Spinal cord (tissue), 10 donors: ENCODE measurements around the gene SLC40A1. TPM values are rescaled to one million over a fixed set of nuclear protein-coding genes. Genes with fewer than 3 reads are reported as not detected.
A peak's percentile ranks its signal among the peaks of the same experiment; 100 is the strongest.

Experiments used
- DNase-seq, 6 donors: peaks; one replicate each; pipeline versions ENCODE4 v3.0.0 to v3.0.0-alpha.2; 2013 to 2015; ENCODE audit warnings: low spot score in 6 of 6, low read depth in 4 of 6
- H3K27ac ChIP-seq: one replicate; pipeline ENCODE4 v1.5.1; 2013; ENCODE audit warnings: low read depth, low read length, control low read depth
- H3K27me3 ChIP-seq: one replicate; pipeline ENCODE4 v1.6.1; 2013; ENCODE audit warnings: low read length; ENCODE audit not compliant: control insufficient read depth, insufficient read depth
- H3K36me3 ChIP-seq: one replicate; pipeline ENCODE4 v1.6.1; 2013; ENCODE audit warnings: low read length; ENCODE audit not compliant: control insufficient read depth, insufficient read depth
- H3K4me1 ChIP-seq: one replicate; pipeline ENCODE4 v1.6.1; 2013; ENCODE audit warnings: low read length; ENCODE audit not compliant: control insufficient read depth, insufficient read depth
- H3K4me3 ChIP-seq: one replicate; pipeline ENCODE4 v1.5.1; 2013; ENCODE audit warnings: low read depth, low read length, control low read depth
- H3K9me3 ChIP-seq: one replicate; pipeline ENCODE4 v1.6.1; 2013; ENCODE audit warnings: low read length; ENCODE audit not compliant: control insufficient read depth, insufficient read depth
- WGBS: methylation state at CpG from one replicate; pipeline ENCODE4 v1.1.5; 2013; ENCODE audit warnings: missing lambda C conversion rate; ENCODE audit not compliant: insufficient coverage; 5-methylcytosine and 5-hydroxymethylcytosine counted together
- polyA plus RNA-seq, 2 donors: library from polyadenylated mRNA; unstranded; fragments of 120-200 nt; gene quantifications; one replicate each; pipeline ENCODE4 v1.2.1, GENCODE V29; 2013; ENCODE audit not compliant: insufficient read length in 2 of 2
- total RNA-seq, 2 donors: library from RNA; depleted of rRNA in 1 of 2; stranded (reverse); fragments of 120-200 nt in 1 of 2; fragments of >200 nt in 1 of 2; gene quantifications; one replicate each; pipeline versions ENCODE4 v1.2.3 to v1.2.4, GENCODE V29; 2013 to 2014
- donor health status: healthy.

The SLC40A1 gene
- total and polyA plus RNA-seq, 4 donors = 25.7 to 156 (median 41.9) TPM

DNA sequence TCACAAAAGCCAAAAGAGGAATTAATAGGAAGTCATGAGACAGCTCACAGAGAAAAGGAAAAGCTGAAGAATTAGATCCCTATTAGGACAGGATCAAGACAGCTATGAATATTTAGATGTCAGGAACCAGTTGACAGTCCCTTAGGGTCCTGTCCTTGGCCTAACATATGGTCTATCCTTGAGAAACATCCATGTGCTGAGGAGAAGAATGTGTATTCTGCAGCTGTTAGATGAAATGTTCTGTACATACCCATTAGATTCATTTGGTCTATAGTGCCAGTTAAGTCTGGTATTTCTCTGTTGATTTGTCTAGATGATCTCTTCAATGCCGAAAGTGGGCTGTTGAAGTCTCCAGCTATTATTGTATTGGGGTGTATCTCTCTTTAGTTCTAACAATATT lies 37.6 kb upstream of the SLC40A1 start:
- Histone ChIP-seq H3K27me3 (no peaks in the 10 kb centered on the region), H3K4me3 (no peak overlapping the region), H3K27ac (no peak overlapping the region), H3K4me1 (no peaks in the 10 kb centered on the region), H3K36me3 (no peaks in the 10 kb centered on the region), H3K9me3 (no peaks in the 10 kb centered on the region)
- DNase-seq = no peak
- no CpG with 5 or more reads among the region's 1 CpG for WGBS

DNA sequence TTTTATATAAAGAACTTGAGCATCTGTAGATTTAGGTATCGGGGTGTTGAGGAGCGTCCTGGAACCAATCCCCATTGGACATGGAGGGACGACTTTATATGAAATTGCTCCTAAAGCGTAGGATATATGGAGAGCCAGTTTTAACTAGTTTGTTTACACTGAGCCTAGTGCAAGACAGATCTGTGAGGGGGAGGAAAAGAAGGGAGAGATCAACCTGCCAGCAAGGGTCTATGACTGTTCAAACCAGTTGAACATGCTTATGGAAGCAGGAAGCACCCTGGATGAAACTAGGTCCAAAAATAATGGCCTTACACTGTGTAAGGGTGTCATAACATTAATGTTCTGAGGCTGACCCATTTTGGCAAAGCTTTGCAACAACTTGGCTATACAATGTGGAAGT lies 34.0 kb upstream of the SLC40A1 start:
- Histone ChIP-seq H3K4me1 (no peaks in the 10 kb centered on the region), H3K27ac (no peak overlapping the region), H3K9me3 (no peaks in the 10 kb centered on the region), H3K36me3 (no peaks in the 10 kb centered on the region), H3K4me3 (no peak overlapping the region), H3K27me3 (no peaks in the 10 kb centered on the region)
- no peak for DNase-seq
- 98% methylated on average over 4 of the region's 4 CpGs for WGBS

DNA sequence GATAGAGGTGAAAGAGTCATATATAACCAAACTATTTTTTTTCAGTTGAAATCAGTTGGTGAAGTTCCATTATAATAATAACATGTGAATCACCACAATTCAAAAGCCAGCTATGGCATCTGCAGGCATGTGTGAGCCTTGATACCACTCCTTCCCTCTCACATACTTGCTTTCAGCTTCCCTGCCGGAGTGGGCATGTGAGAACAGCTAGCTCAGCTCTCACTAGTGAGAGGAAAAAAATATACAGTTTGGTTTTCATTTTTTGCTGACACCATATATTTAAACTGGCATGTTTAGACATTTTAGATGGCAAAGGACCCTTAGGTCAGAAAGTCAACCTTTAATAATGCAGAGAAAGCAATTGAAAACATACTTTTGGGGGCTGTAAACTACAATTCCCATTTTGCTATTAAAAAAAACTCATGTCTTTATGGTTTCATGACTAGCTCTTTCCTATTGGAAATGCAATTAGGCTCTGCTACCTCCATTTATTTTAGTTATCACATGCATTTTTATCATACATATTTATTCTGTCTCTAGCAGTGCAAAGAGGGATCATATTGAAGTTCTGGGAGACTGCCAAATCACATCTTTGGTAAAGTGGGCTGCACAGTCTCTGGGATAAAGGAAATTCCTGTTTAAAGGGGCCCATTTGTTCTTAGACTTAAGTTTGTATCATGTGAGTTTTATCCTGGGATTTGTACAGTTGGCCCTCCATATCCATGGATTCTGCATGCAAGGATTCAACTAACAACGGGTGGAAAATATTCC lies 33.2 kb upstream of the SLC40A1 start:
- no peaks in the 10 kb centered on the region for H3K36me3 ChIP-seq
- DNase-seq = peak in 2 of 6 donors; percentile 11 to 48
- H3K4me1 ChIP-seq = no peaks in the 10 kb centered on the region
- no peak overlapping the region for H3K27ac ChIP-seq
- no peak overlapping the region for H3K4me3 ChIP-seq
- WGBS = no CpG with 5 or more reads among the region's 2 CpGs
- H3K27me3 ChIP-seq = no peaks in the 10 kb centered on the region
- H3K9me3 ChIP-seq = no peaks in the 10 kb centered on the region

DNA sequence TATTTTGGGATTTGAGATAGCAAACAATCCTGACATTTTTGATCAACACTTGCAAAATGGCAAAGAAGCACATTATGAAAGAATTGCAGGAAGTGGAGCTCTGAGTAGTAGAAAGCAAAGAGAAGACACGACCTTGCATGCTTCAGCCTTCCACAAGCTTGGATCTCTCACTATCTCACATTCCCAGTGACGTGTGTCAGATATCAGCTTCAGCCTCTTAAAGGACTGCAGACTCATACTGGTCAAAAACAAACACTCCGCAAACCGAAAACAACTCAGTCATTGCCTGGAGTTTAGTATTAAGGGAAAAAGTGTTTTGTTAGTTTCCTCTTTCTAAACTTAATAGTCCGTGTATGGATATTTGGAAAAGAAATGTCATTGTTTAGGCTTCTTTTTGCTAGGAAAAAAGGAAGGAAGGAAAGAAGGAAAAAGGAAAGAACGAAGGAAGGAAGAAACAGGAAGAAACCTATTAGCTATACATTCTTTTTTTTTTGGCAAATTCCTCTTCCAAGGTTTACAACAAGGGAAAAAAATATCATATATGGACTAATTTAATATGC lies 32.6 kb upstream of the SLC40A1 start:
- Histone ChIP-seq H3K4me1 (no peaks in the 10 kb centered on the region), H3K27me3 (no peaks in the 10 kb centered on the region), H3K4me3 (no peak overlapping the region), H3K27ac (no peak overlapping the region), H3K9me3 (no peaks in the 10 kb centered on the region), H3K36me3 (no peaks in the 10 kb centered on the region)
- peak in 1 of 6 donors; percentile 18 for DNase-seq
- WGBS = no CpG with 5 or more reads among the region's 6 CpGs

DNA sequence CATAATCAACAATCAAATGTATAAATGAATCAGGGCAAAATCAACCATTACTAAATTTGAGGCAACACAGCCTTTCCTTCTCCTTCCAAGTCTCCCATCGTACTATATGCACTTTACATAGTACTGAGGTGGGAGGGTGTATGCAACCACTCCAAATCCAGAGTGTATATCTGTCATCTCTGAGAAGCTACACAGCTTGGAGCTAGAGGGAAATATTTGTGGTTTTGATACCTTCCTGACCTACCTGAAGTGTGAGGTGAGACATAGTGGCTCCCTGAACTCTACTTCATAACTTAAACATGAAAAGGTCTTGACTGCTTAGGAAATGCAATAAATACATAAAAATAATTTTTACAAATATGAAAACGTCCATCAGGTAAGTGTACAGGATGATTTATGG lies 30.1 kb upstream of the SLC40A1 start:
- no peaks in the 10 kb centered on the region for H3K4me1 ChIP-seq

DNA sequence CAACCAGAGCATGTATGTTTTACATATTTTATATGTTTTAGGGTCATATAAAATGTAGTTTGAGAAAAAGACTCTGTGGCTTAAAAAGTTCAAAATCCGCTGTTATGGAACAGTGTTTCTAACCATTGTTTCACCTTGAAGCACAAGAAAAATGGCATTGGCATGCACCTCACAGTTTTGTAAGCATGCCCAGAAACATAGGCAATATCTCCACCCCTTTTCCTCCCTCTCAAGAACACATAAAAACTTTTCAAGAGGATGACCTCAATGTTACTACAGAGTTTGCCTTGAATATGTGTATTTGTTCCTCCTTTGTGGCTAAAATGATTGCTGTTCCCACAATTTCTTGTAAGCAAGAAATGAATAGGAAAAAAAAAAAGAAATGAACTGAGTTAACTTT lies 29.3 kb upstream of the SLC40A1 start:
- Histone ChIP-seq H3K27ac (no peak overlapping the region), H3K4me1 (no peaks in the 10 kb centered on the region), H3K9me3 (no peaks in the 10 kb centered on the region), H3K36me3 (no peaks in the 10 kb centered on the region), H3K4me3 (no peak overlapping the region), H3K27me3 (no peaks in the 10 kb centered on the region)
- DNase-seq = no peak
- WGBS = no CpG with 5 or more reads among the region's 1 CpG

More for the DNA sequence above, 30.1 kb upstream of the SLC40A1 start:
- Histone ChIP-seq H3K9me3 (no peaks in the 10 kb centered on the region), H3K27me3 (no peaks in the 10 kb centered on the region), H3K27ac (no peak overlapping the region), H3K36me3 (no peaks in the 10 kb centered on the region), H3K4me3 (no peak overlapping the region)
- no peak for DNase-seq
- WGBS = no CpG with 5 or more reads among the region's 2 CpGs

DNA sequence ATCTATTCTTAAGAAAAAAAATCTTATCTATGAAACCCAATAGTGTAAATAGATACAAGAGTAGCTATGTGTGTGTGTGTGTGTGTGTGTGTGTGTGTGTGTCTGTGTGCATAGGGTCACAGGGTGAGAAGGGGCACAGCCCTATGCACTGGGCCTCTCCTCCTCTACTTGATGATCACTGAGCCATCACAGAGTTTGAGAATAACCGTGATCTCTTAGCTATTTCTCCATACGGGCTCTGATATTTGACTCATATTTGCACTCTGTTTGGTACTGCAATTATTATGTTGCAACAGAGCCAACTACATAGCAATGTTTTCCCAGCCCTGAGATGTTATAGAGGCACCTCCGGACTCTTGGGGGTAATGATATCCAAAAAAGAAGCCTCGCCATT lies 28.8 kb upstream of the SLC40A1 start:
- no peak overlapping the region for H3K4me3 ChIP-seq
- H3K9me3 ChIP-seq = no peaks in the 10 kb centered on the region
- no peak overlapping the region for H3K27ac ChIP-seq
- DNase-seq = no peak
- WGBS = no CpG with 5 or more reads among the region's 4 CpGs
- H3K27me3 ChIP-seq = no peaks in the 10 kb centered on the region
- no peaks in the 10 kb centered on the region for H3K36me3 ChIP-seq
- no peaks in the 10 kb centered on the region for H3K4me1 ChIP-seq

DNA sequence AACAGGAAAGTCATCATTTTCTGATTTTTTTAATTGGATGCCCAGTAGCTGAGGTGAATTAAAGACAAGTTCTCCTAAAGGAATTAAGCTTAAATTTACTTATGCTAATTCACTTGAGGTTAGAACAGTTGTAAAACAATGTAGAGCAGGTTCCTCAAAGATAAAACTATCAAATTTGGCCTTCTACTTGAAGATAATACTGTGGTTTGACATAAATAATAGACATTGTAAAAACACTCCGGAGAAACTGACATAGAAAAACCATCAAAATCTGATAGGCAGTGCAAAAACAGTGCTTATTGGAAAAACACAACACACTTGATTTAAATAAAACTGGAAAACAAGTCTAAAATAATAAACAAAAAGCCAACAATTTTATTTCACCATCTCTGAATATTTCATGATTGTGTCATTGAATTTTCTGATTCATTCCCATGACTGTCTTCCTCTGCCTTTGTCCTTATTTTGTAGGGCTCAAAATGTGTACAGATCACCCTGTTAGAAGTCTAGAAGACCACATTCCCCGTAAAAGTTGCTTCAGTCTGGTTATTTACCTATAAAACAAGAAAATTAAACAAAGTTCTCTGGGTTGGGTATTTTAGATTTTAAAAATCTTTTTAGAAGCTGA lies 28.3 kb upstream of the SLC40A1 start:
- WGBS = no CpG with 5 or more reads among the region's 2 CpGs
- no peaks in the 10 kb centered on the region for H3K36me3 ChIP-seq
- H3K4me3 ChIP-seq = no peak overlapping the region
- H3K4me1 ChIP-seq = no peaks in the 10 kb centered on the region
- H3K27ac ChIP-seq = no peak overlapping the region
- no peaks in the 10 kb centered on the region for H3K27me3 ChIP-seq
- H3K9me3 ChIP-seq = no peaks in the 10 kb centered on the region
- no peak for DNase-seq

DNA sequence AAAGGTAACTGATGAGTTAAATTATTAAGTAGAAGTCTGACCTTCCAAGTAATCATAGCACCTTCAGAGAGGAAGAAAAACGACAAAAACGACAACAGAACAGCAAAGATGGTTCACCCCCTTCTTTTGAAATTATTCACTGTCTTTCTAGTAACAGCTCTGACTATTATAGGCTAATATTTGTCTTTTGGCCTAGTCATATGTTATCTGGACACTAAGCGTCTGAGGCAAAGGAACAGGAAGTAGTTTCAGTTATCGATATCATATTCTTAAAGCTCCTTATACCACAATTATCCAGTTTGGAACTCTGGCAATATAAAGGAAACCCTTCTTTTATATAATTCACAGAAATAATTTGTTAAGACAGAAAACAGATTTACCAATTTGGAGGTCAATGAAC lies 27.6 kb upstream of the SLC40A1 start:
- WGBS = no CpG with 5 or more reads among the region's 4 CpGs

DNA sequence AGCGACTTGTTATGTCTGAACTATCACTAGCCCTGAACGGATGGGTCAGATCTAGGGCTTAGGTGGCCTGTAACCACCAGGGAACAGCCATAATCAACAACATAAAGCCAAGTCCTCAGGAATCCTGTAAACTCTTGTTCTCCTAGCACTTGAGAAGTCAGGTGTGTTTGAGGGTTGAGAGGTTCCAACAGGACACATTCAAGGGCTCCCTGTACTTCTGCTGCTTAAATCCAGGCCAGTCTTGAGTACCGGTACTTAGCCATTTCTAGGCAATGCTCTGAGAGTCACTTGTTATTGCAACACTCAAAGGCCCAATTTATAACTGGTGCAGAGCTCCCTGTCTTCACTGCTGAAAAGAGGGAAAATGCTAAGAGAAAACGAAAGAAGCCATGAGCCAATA lies 21.6 kb upstream of the SLC40A1 start:
- Histone ChIP-seq H3K4me1 (no peaks in the 10 kb centered on the region), H3K27ac (no peak overlapping the region), H3K4me3 (no peak overlapping the region), H3K36me3 (no peaks in the 10 kb centered on the region), H3K9me3 (no peaks in the 10 kb centered on the region), H3K27me3 (no peaks in the 10 kb centered on the region)
- WGBS = no CpG with 5 or more reads among the region's 4 CpGs
- DNase-seq = no peak

More for the DNA sequence above, 27.6 kb upstream of the SLC40A1 start:
- H3K36me3 ChIP-seq = no peaks in the 10 kb centered on the region
- H3K27me3 ChIP-seq = no peaks in the 10 kb centered on the region
- H3K4me1 ChIP-seq = no peaks in the 10 kb centered on the region
- H3K9me3 ChIP-seq = no peaks in the 10 kb centered on the region
- no peak overlapping the region for H3K4me3 ChIP-seq
- DNase-seq = no peak
- no peak overlapping the region for H3K27ac ChIP-seq
